SH-SY5Y (cell line): ENCODE results near the gene NKX1-2.

Experiments
- GATA2 ChIP-seq: IDR thresholded peaks from 2 replicates; pipeline ENCODE4 v1.6.1; 2011; ENCODE audit warnings: mild to moderate bottlenecking, low read depth, low read length
- GATA3 ChIP-seq: IDR thresholded peaks from 2 replicates; pipeline ENCODE4 v1.6.1; 2011; ENCODE audit warnings: low read depth, mild to moderate bottlenecking, low read length, moderate library complexity

- TF ChIP-seq GATA3: no peak
- no peak for TF ChIP-seq GATA2
Measured at GRCh38 chr10:124468624-124469023, 18.8 kb upstream of the NKX1-2 start.
